MG63 (cell line): ENCODE data around the gene GRIP2. TPM values are rescaled to one million over a fixed set of nuclear protein-coding genes. Genes with fewer than 3 reads are reported as not detected.

ENCODE experiments used
- DNase-seq: peaks from one replicate; pipeline ENCODE4 v3.0.0-alpha.2; 2020
- H3K27me3 ChIP-seq: fragments of 250-450 bp; sonication (Bioruptor Pico); 2 replicates; pipeline ENCODE4 v1.5.1; 2020; ENCODE audit warnings: mild to moderate bottlenecking, moderate library complexity
- H3K36me3 ChIP-seq: fragments of 250-450 bp; sonication (Bioruptor Pico); 2 replicates; pipeline ENCODE4 v1.5.1; 2020; ENCODE audit warnings: mild to moderate bottlenecking, moderate library complexity
- H3K4me3 ChIP-seq: fragments of 250-450 bp; sonication (Bioruptor Pico); 2 replicates; pipeline ENCODE4 v1.5.1; 2020; ENCODE audit warnings: mild to moderate bottlenecking, moderate library complexity
- H3K9me3 ChIP-seq: fragments of 250-450 bp; sonication (Bioruptor Pico); 2 replicates; pipeline ENCODE4 v1.5.1; 2020; ENCODE audit warnings: mild to moderate bottlenecking, moderate library complexity
- total RNA-seq: library from RNA; depleted of rRNA; stranded (reverse); fragments of >200 nt; shearing (Covaris generic); gene quantifications from 2 replicates; pipeline ENCODE4 v1.2.3, GENCODE V29; 2014; ENCODE audit warnings: low replicate concordance

Gene GRIP2
- total RNA-seq, 1 experiment from 2014 or later: not detected

GRCh38 chr3:14565868-14566588, 25.9 kb upstream of the GRIP2 start:
- no peaks in the 10 kb centered on the region for H3K36me3 ChIP-seq
- no peaks in the 10 kb centered on the region for H3K27me3 ChIP-seq
- no peaks in the 10 kb centered on the region for H3K9me3 ChIP-seq
- H3K4me3 ChIP-seq: no peak overlapping the region
- no peak for DNase-seq

- Histone ChIP-seq H3K4me3 (no peak overlapping the region), H3K9me3 (no peaks in the 10 kb centered on the region), H3K36me3 (no peaks in the 10 kb centered on the region), H3K27me3 (no peaks in the 10 kb centered on the region)
- peak; percentile 23 for DNase-seq
Observed at GRCh38 chr3:14564741-14565140, 24.6 kb upstream of the GRIP2 start.

GRCh38 chr3:14563946-14564539, 23.9 kb upstream of the GRIP2 start:
- H3K36me3 ChIP-seq: no peaks in the 10 kb centered on the region
- no peaks in the 10 kb centered on the region for H3K9me3 ChIP-seq
- no peak for DNase-seq
- H3K27me3 ChIP-seq: no peaks in the 10 kb centered on the region
- no peak overlapping the region for H3K4me3 ChIP-seq

- no peaks in the 10 kb centered on the region for H3K9me3 ChIP-seq
- H3K4me3 ChIP-seq: no peak overlapping the region
- no peak for DNase-seq
- no peaks in the 10 kb centered on the region for H3K36me3 ChIP-seq
- no peaks in the 10 kb centered on the region for H3K27me3 ChIP-seq
Observed at GRCh38 chr3:14562121-14562890, 22.2 kb upstream of the GRIP2 start.

- H3K36me3 ChIP-seq: no peaks in the 10 kb centered on the region
- H3K9me3 ChIP-seq: no peaks in the 10 kb centered on the region
- no peaks in the 10 kb centered on the region for H3K27me3 ChIP-seq
- H3K4me3 ChIP-seq: no peak overlapping the region
- peak; percentile 68 for DNase-seq
Observed at GRCh38 chr3:14561051-14561960, 21.2 kb upstream of the GRIP2 start.

GRCh38 chr3:14560110-14560509, 20.0 kb upstream of the GRIP2 start:
- Histone ChIP-seq H3K4me3 (no peak overlapping the region), H3K27me3 (no peaks in the 10 kb centered on the region), H3K36me3 (no peaks in the 10 kb centered on the region), H3K9me3 (no peaks in the 10 kb centered on the region)
- no peak for DNase-seq

GRCh38 chr3:14558029-14558428, 17.9 kb upstream of the GRIP2 start:
- DNase-seq: no peak
- H3K27me3 ChIP-seq: no peaks in the 10 kb centered on the region
- no peak overlapping the region for H3K4me3 ChIP-seq
- no peaks in the 10 kb centered on the region for H3K9me3 ChIP-seq
- H3K36me3 ChIP-seq: no peaks in the 10 kb centered on the region

GRCh38 chr3:14555835-14556234, 15.7 kb upstream of the GRIP2 start:
- no peaks in the 10 kb centered on the region for H3K9me3 ChIP-seq
- no peak for DNase-seq
- H3K36me3 ChIP-seq: no peaks in the 10 kb centered on the region
- H3K27me3 ChIP-seq: no peaks in the 10 kb centered on the region
- no peak overlapping the region for H3K4me3 ChIP-seq

- no peaks in the 10 kb centered on the region for H3K9me3 ChIP-seq
- no peak for DNase-seq
- H3K4me3 ChIP-seq: no peak overlapping the region
- H3K27me3 ChIP-seq: no peaks in the 10 kb centered on the region
- H3K36me3 ChIP-seq: no peaks in the 10 kb centered on the region
Observed at GRCh38 chr3:14554715-14555114, 14.6 kb upstream of the GRIP2 start.

GRCh38 chr3:14553871-14554270, 13.7 kb upstream of the GRIP2 start:
- H3K9me3 ChIP-seq: no peaks in the 10 kb centered on the region
- no peaks in the 10 kb centered on the region for H3K27me3 ChIP-seq
- H3K36me3 ChIP-seq: no peaks in the 10 kb centered on the region
- DNase-seq: no peak
- H3K4me3 ChIP-seq: no peak overlapping the region

- DNase-seq: no peak
- no peaks in the 10 kb centered on the region for H3K27me3 ChIP-seq
Observed at GRCh38 chr3:14552717-14553116, 12.6 kb upstream of the GRIP2 start.

GRCh38 chr3:14552041-14552648, 12.0 kb upstream of the GRIP2 start:
- Histone ChIP-seq H3K27me3 (no peaks in the 10 kb centered on the region), H3K9me3 (no peaks in the 10 kb centered on the region), H3K36me3 (no peaks in the 10 kb centered on the region), H3K4me3 (no peak overlapping the region)
- no peak for DNase-seq

More at GRCh38 chr3:14552717-14553116, 12.6 kb upstream of the GRIP2 start:
- Histone ChIP-seq H3K36me3 (no peaks in the 10 kb centered on the region), H3K9me3 (no peaks in the 10 kb centered on the region), H3K4me3 (no peak overlapping the region)

- Histone ChIP-seq H3K27me3 (no peaks in the 10 kb centered on the region), H3K4me3 (no peak overlapping the region), H3K36me3 (no peaks in the 10 kb centered on the region), H3K9me3 (no peaks in the 10 kb centered on the region)
- DNase-seq: no peak
Observed at GRCh38 chr3:14550651-14551611, 10.8 kb upstream of the GRIP2 start.

- Histone ChIP-seq H3K4me3 (no peak overlapping the region), H3K36me3 (no peaks in the 10 kb centered on the region), H3K27me3 (no peaks in the 10 kb centered on the region), H3K9me3 (no peaks in the 10 kb centered on the region)
- no peak for DNase-seq
Observed at GRCh38 chr3:14550181-14550580, 10.0 kb upstream of the GRIP2 start.

GRCh38 chr3:14549256-14549919, 9.2 kb upstream of the GRIP2 start:
- Histone ChIP-seq H3K9me3 (no peaks in the 10 kb centered on the region), H3K4me3 (no peak overlapping the region), H3K27me3 (no peaks in the 10 kb centered on the region), H3K36me3 (no peaks in the 10 kb centered on the region)
- DNase-seq: no peak
